Astrocyte (in vitro differentiated cells and primary cell): ENCODE data around the gene P3H2. TPM values are rescaled to one million over a fixed set of nuclear protein-coding genes. Genes with fewer than 3 reads are reported as not detected.

ENCODE experiments used
- DNase-seq: peaks from one replicate; pipeline ENCODE4 v3.0.0-alpha.2; 2010; ENCODE audit warnings: low read depth
- FAIRE-seq: peaks from 2 replicates; lab custom pipeline; 2011; peaks lifted over from hg19 to GRCh38; lab: Jason Lieb, UNC
- H2AFZ ChIP-seq: 2 replicates; pipeline ENCODE4 v1.6.0; 2012; ENCODE audit warnings: low read depth, low read length, inconsistent platforms
- H3K27ac ChIP-seq: 2 replicates; pipeline ENCODE4 v1.5.1; 2011; ENCODE audit warnings: low read depth, low read length, inconsistent platforms
- H3K27me3 ChIP-seq: 2 replicates; pipeline ENCODE4 v1.6.0; 2011; ENCODE audit warnings: low read length, inconsistent platforms; ENCODE audit not compliant: insufficient read depth
- H3K36me3 ChIP-seq: 2 replicates; pipeline ENCODE4 v1.5.1; 2011; ENCODE audit warnings: low read length, inconsistent platforms; ENCODE audit not compliant: insufficient read depth
- H3K4me1 ChIP-seq: 2 replicates; pipeline ENCODE4 v1.5.1; 2011; ENCODE audit warnings: low read length, inconsistent platforms; ENCODE audit not compliant: insufficient read depth
- H3K4me2 ChIP-seq: 2 replicates; pipeline ENCODE4 v1.6.0; 2012; ENCODE audit warnings: low read length, inconsistent platforms
- H3K4me3 ChIP-seq: 2 replicates; pipeline ENCODE4 v1.5.1; 2011; ENCODE audit warnings: low read depth, mild to moderate bottlenecking, low read length, inconsistent platforms; ENCODE audit not compliant: insufficient read depth
- H3K79me2 ChIP-seq: 2 replicates; pipeline ENCODE4 v1.6.0; 2012; ENCODE audit warnings: mild to moderate bottlenecking, low read length, inconsistent platforms; ENCODE audit not compliant: insufficient read depth
- H3K9ac ChIP-seq: 2 replicates; pipeline ENCODE4 v1.6.0; 2012; ENCODE audit warnings: mild to moderate bottlenecking, low read length, inconsistent platforms
- H3K9me3 ChIP-seq: 2 replicates; pipeline ENCODE4 v1.5.1; 2012; ENCODE audit warnings: low read depth, mild to moderate bottlenecking, low read length, inconsistent platforms; ENCODE audit not compliant: insufficient read depth
- H4K20me1 ChIP-seq: 2 replicates; pipeline ENCODE4 v1.6.0; 2012; ENCODE audit warnings: low read length, inconsistent platforms; ENCODE audit not compliant: insufficient read depth
- H3K27ac Mint-ChIP-seq: one replicate; pipeline ENCODE4 v1.8.0; 2021; ENCODE audit warnings: mild to moderate bottlenecking, mixed read lengths; ENCODE audit not compliant: unreplicated experiment
- H3K27me3 Mint-ChIP-seq: one replicate; pipeline ENCODE4 v1.8.0; 2021; ENCODE audit warnings: low read depth, mixed read lengths; ENCODE audit not compliant: unreplicated experiment
- H3K36me3 Mint-ChIP-seq: one replicate; pipeline ENCODE4 v1.8.0; 2021; ENCODE audit warnings: low read depth, mixed read lengths; ENCODE audit not compliant: unreplicated experiment
- H3K4me1 Mint-ChIP-seq: one replicate; pipeline ENCODE4 v1.8.0; 2021; ENCODE audit warnings: low read depth, mixed read lengths; ENCODE audit not compliant: unreplicated experiment
- H3K4me3 Mint-ChIP-seq: one replicate; pipeline ENCODE4 v1.8.0; 2021; ENCODE audit warnings: mild to moderate bottlenecking, moderate library complexity, mixed read lengths; ENCODE audit not compliant: unreplicated experiment
- H3K9me3 Mint-ChIP-seq: one replicate; pipeline ENCODE4 v1.8.0; 2021; ENCODE audit warnings: mild to moderate bottlenecking, mixed read lengths; ENCODE audit not compliant: unreplicated experiment
- EZH2 ChIP-seq: IDR thresholded peaks from 2 replicates; pipeline ENCODE4 v1.6.1; 2012; ENCODE audit warnings: mild to moderate bottlenecking, low read length, inconsistent platforms; ENCODE audit not compliant: insufficient read depth
- total RNA-seq: library from RNA; stranded (reverse); gene quantifications from 2 replicates; pipeline ENCODE4 v1.2.1, GENCODE V29; 2021
- TF ChIP-seq, protein P1 (sequence below): IDR thresholded peaks from 2 replicates; pipeline ENCODE4 v1.5.1; 2011; ENCODE audit warnings: low read depth, mild to moderate bottlenecking, inconsistent platforms, low read length, moderate library complexity; ENCODE audit not compliant: insufficient read depth

P3H2 gene
- total RNA-seq, 1 donor from 2014 or later: 57.7 TPM

DNA sequence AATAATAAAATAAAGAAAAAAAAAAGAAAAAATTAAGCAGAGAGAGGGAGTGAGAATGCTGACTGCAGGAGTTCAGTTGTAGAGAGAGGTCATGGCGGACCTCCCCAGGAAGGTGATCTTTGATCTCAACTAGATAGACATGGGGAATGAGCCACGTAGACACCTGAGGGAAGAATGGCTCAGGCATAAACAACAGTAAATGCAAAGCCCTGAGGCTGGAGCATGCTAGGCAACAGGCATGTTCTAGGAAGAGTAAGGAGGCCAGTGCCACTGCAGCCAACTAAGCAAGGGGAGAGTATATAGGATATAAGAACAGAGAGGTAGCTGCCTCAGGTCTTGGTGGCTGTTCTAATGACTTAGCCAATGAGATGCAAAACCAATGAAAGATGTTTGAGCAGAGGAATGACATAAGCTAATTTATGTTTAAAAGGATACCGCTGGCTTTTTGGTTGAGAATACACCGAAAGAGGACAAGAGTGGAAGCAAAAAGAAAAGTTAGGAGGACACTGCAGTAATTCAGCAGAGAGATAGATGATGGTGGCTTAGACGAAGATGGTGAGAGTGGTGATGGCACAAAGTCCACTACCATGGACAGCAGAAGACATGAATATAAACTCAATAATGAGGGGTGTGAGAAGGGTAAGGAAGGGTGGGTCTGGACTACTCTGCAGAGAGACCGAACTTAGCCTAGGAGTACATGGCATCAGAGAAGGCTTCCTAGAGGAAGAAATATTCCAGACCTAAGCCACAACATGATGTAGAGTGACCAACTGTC, 174.6 kb downstream of the P3H2 start:
- Histone ChIP-seq H3K27me3 (no peaks in the 10 kb centered on the region), H3K27ac (no peak overlapping the region), H3K4me2 (no peak overlapping the region), H3K9ac (no peak overlapping the region), H3K9me3 (no peaks in the 10 kb centered on the region), H3K4me3 (no peak overlapping the region), H3K36me3 (no peaks in the 10 kb centered on the region), H2AFZ (no peak overlapping the region), H4K20me1 (no peaks in the 10 kb centered on the region), H3K79me2 (no peaks in the 10 kb centered on the region), H3K4me1 (peaks cover 15% of the 10 kb centered on the region)
- Mint-ChIP-seq H3K9me3 (peaks cover 3% of the 10 kb centered on the region), H3K36me3 (no peaks in the 10 kb centered on the region), H3K27ac (peak overlapping the region; percentile 1), H3K4me1 (peaks cover 31% of the 10 kb centered on the region), H3K4me3 (no peak overlapping the region), H3K27me3 (no peaks in the 10 kb centered on the region)
- no peak for FAIRE-seq
- TF ChIP-seq, protein P1, sequence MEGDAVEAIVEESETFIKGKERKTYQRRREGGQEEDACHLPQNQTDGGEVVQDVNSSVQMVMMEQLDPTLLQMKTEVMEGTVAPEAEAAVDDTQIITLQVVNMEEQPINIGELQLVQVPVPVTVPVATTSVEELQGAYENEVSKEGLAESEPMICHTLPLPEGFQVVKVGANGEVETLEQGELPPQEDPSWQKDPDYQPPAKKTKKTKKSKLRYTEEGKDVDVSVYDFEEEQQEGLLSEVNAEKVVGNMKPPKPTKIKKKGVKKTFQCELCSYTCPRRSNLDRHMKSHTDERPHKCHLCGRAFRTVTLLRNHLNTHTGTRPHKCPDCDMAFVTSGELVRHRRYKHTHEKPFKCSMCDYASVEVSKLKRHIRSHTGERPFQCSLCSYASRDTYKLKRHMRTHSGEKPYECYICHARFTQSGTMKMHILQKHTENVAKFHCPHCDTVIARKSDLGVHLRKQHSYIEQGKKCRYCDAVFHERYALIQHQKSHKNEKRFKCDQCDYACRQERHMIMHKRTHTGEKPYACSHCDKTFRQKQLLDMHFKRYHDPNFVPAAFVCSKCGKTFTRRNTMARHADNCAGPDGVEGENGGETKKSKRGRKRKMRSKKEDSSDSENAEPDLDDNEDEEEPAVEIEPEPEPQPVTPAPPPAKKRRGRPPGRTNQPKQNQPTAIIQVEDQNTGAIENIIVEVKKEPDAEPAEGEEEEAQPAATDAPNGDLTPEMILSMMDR: no peak
- TF ChIP-seq EZH2: no peak
- no peak for DNase-seq

DNA sequence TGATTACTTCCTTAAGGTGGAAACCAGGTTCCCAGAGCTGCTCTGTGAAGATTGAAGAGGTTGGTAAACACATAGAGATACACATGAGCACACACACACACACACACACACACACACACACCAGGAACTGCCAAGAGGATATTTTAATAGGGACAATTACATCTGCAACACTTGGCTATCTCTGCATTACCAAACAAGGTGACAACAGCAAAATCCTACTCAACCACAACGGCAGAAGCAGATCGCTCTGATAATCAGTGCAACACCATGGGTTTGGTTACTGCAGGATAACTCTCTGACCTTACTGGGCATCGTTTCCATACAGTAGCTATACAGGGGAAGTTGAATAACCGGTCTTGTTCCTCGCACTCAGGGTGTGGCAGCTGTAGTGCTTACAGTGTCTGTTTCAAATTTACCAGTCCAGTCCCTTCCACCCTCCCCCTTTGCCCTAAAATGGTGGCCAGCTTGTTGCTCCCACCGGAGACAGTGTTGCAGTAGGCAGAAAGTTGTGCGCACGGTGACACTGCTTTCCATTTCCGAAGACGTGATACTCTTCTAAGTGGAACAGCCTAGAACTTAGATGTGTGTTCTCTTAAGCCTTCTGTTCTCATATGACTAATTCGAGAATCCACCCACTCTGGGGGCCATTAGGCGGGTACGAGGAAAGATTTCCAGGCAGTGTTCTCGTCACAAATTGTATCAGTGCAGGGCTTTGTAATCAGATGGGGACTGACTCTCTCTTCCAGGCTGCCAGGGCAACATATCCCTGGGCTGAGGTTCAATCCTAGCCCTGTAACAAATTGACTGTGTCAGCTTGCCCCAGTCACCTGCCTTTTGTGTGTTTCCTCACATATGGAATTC, 176.2 kb downstream of the P3H2 start:
- Histone ChIP-seq H3K27me3 (no peaks in the 10 kb centered on the region), H3K9ac (no peak overlapping the region), H3K4me2 (no peak overlapping the region), H3K4me3 (no peak overlapping the region), H3K79me2 (no peaks in the 10 kb centered on the region), H4K20me1 (no peaks in the 10 kb centered on the region), H3K27ac (no peak overlapping the region), H2AFZ (no peak overlapping the region), H3K36me3 (no peaks in the 10 kb centered on the region), H3K9me3 (no peaks in the 10 kb centered on the region), H3K4me1 (peaks cover 21% of the 10 kb centered on the region)
- H3K9me3 Mint-ChIP-seq: peaks cover 3% of the 10 kb centered on the region
- H3K4me1 Mint-ChIP-seq: peaks cover 39% of the 10 kb centered on the region
- H3K36me3 Mint-ChIP-seq: no peaks in the 10 kb centered on the region
- FAIRE-seq: no peak
- TF ChIP-seq EZH2: no peak
- TF ChIP-seq, protein P1: no peak
- H3K27me3 Mint-ChIP-seq: no peaks in the 10 kb centered on the region
- H3K4me3 Mint-ChIP-seq: no peak overlapping the region
- H3K27ac Mint-ChIP-seq: no peak overlapping the region
- DNase-seq: no peak
